ENCODE results near the gene ALKAL2. TPM values are rescaled to one million over a fixed set of nuclear protein-coding genes. Genes with fewer than 3 reads are reported as not detected.

ALKAL2 gene
- total RNA-seq, 1 experiment from 2014 or later = 3.5 TPM

GRCh38 chr2:268323-268722 lies 19.6 kb downstream of the ALKAL2 start (continued):
- TF ChIP-seq, protein P1, sequence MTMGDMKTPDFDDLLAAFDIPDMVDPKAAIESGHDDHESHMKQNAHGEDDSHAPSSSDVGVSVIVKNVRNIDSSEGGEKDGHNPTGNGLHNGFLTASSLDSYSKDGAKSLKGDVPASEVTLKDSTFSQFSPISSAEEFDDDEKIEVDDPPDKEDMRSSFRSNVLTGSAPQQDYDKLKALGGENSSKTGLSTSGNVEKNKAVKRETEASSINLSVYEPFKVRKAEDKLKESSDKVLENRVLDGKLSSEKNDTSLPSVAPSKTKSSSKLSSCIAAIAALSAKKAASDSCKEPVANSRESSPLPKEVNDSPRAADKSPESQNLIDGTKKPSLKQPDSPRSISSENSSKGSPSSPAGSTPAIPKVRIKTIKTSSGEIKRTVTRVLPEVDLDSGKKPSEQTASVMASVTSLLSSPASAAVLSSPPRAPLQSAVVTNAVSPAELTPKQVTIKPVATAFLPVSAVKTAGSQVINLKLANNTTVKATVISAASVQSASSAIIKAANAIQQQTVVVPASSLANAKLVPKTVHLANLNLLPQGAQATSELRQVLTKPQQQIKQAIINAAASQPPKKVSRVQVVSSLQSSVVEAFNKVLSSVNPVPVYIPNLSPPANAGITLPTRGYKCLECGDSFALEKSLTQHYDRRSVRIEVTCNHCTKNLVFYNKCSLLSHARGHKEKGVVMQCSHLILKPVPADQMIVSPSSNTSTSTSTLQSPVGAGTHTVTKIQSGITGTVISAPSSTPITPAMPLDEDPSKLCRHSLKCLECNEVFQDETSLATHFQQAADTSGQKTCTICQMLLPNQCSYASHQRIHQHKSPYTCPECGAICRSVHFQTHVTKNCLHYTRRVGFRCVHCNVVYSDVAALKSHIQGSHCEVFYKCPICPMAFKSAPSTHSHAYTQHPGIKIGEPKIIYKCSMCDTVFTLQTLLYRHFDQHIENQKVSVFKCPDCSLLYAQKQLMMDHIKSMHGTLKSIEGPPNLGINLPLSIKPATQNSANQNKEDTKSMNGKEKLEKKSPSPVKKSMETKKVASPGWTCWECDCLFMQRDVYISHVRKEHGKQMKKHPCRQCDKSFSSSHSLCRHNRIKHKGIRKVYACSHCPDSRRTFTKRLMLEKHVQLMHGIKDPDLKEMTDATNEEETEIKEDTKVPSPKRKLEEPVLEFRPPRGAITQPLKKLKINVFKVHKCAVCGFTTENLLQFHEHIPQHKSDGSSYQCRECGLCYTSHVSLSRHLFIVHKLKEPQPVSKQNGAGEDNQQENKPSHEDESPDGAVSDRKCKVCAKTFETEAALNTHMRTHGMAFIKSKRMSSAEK (CRISPR knock-in tag; IDR thresholded peaks at IDR 0.05; ENCODE audit: borderline replicate concordance) = no peak
- TF ChIP-seq TEAD1 (CRISPR knock-in tag; IDR thresholded peaks at IDR 0.05) = no peak
- TF ChIP-seq, protein P2, sequence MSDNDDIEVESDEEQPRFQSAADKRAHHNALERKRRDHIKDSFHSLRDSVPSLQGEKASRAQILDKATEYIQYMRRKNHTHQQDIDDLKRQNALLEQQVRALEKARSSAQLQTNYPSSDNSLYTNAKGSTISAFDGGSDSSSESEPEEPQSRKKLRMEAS (CRISPR knock-in tag; IDR thresholded peaks at IDR 0.05) = no peak

- Mint-ChIP-seq H3K36me3 (peaks cover 17% of the 10 kb centered on the region), H3K27me3 (ENCODE audit: low read depth) (peaks cover 20% of the 10 kb centered on the region), H3K27ac (peak within 1 kb of the TSS; percentile 94), H3K9me3 (no peaks in the 10 kb centered on the region), H3K4me1 (peaks cover 44% of the 10 kb centered on the region), H3K4me3 (peak within 1 kb of the TSS; percentile 89)
- ChIA-PET CTCF (interaction anchor here (0.7 to 1.8 kb wide), 5 partner anchors 10 to 122 kb away, joined by 3 to 14 read pairs (median 4); no protein-coding TSS in a partner anchor), POLR2A (interaction anchor here (1.2 kb wide), 1 partner anchor 25 kb away, joined by 4 read pairs; no protein-coding TSS in a partner anchor)
- DNase-seq (ENCODE audit: low spot score) (peak; percentile 99), ATAC-seq (peak; percentile 93)
- TF ChIP-seq ELF4 (CRISPR knock-in tag; IDR thresholded peaks at IDR 0.05; ENCODE audit: low read depth) (no peak), ZNF423 (CRISPR knock-in tag; IDR thresholded peaks at IDR 0.05) (no peak), SP1 (CRISPR knock-in tag; conservative IDR thresholded peaks at IDR 0.05) (peak; percentile 88), FOXJ3 (CRISPR knock-in tag; IDR thresholded peaks at IDR 0.05; ENCODE audit: borderline replicate concordance) (no peak), JAZF1 (CRISPR knock-in tag; IDR thresholded peaks at IDR 0.05) (no peak), FOXK1 (CRISPR knock-in tag; IDR thresholded peaks at IDR 0.05) (peak; percentile 93), CREM (CRISPR knock-in tag; IDR thresholded peaks at IDR 0.05) (peak; percentile 84), TEAD4 (CRISPR knock-in tag; IDR thresholded peaks at IDR 0.05) (no peak), ESRRA (CRISPR knock-in tag; IDR thresholded peaks at IDR 0.05; ENCODE audit: borderline replicate concordance) (no peak; the same call in 1 of the 2 replicates), SMAD4 (CRISPR knock-in tag; IDR thresholded peaks at IDR 0.05) (no peak), ZNF263 (CRISPR knock-in tag; IDR thresholded peaks at IDR 0.05; ENCODE audit: low read depth) (no peak), KAT7 (CRISPR knock-in tag; IDR thresholded peaks at IDR 0.05; ENCODE audit: borderline replicate concordance) (no peak)
- TF ChIP-seq, protein P3, sequence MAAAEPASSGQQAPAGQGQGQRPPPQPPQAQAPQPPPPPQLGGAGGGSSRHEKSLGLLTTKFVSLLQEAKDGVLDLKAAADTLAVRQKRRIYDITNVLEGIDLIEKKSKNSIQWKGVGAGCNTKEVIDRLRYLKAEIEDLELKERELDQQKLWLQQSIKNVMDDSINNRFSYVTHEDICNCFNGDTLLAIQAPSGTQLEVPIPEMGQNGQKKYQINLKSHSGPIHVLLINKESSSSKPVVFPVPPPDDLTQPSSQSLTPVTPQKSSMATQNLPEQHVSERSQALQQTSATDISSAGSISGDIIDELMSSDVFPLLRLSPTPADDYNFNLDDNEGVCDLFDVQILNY (CRISPR knock-in tag; IDR thresholded peaks at IDR 0.05) = peak; percentile 84
- TF ChIP-seq, protein P4, sequence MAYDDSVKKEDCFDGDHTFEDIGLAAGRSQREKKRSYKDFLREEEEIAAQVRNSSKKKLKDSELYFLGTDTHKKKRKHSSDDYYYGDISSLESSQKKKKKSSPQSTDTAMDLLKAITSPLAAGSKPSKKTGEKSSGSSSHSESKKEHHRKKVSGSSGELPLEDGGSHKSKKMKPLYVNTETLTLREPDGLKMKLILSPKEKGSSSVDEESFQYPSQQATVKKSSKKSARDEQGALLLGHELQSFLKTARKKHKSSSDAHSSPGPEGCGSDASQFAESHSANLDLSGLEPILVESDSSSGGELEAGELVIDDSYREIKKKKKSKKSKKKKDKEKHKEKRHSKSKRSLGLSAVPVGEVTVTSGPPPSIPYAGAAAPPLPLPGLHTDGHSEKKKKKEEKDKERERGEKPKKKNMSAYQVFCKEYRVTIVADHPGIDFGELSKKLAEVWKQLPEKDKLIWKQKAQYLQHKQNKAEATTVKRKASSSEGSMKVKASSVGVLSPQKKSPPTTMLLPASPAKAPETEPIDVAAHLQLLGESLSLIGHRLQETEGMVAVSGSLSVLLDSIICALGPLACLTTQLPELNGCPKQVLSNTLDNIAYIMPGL (CRISPR knock-in tag; IDR thresholded peaks at IDR 0.05) = 0 out of 2 replicates have a peak, but pooled peaks have one; percentile 49
- TF ChIP-seq, protein P5, sequence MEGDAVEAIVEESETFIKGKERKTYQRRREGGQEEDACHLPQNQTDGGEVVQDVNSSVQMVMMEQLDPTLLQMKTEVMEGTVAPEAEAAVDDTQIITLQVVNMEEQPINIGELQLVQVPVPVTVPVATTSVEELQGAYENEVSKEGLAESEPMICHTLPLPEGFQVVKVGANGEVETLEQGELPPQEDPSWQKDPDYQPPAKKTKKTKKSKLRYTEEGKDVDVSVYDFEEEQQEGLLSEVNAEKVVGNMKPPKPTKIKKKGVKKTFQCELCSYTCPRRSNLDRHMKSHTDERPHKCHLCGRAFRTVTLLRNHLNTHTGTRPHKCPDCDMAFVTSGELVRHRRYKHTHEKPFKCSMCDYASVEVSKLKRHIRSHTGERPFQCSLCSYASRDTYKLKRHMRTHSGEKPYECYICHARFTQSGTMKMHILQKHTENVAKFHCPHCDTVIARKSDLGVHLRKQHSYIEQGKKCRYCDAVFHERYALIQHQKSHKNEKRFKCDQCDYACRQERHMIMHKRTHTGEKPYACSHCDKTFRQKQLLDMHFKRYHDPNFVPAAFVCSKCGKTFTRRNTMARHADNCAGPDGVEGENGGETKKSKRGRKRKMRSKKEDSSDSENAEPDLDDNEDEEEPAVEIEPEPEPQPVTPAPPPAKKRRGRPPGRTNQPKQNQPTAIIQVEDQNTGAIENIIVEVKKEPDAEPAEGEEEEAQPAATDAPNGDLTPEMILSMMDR (IDR thresholded peaks at IDR 0.05) = no peak
- TF ChIP-seq, protein P6, sequence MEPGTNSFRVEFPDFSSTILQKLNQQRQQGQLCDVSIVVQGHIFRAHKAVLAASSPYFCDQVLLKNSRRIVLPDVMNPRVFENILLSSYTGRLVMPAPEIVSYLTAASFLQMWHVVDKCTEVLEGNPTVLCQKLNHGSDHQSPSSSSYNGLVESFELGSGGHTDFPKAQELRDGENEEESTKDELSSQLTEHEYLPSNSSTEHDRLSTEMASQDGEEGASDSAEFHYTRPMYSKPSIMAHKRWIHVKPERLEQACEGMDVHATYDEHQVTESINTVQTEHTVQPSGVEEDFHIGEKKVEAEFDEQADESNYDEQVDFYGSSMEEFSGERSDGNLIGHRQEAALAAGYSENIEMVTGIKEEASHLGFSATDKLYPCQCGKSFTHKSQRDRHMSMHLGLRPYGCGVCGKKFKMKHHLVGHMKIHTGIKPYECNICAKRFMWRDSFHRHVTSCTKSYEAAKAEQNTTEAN (CRISPR knock-in tag; IDR thresholded peaks at IDR 0.05) = peak; percentile 82; the same call in 1 of the 2 replicates
- TF ChIP-seq, protein P7, sequence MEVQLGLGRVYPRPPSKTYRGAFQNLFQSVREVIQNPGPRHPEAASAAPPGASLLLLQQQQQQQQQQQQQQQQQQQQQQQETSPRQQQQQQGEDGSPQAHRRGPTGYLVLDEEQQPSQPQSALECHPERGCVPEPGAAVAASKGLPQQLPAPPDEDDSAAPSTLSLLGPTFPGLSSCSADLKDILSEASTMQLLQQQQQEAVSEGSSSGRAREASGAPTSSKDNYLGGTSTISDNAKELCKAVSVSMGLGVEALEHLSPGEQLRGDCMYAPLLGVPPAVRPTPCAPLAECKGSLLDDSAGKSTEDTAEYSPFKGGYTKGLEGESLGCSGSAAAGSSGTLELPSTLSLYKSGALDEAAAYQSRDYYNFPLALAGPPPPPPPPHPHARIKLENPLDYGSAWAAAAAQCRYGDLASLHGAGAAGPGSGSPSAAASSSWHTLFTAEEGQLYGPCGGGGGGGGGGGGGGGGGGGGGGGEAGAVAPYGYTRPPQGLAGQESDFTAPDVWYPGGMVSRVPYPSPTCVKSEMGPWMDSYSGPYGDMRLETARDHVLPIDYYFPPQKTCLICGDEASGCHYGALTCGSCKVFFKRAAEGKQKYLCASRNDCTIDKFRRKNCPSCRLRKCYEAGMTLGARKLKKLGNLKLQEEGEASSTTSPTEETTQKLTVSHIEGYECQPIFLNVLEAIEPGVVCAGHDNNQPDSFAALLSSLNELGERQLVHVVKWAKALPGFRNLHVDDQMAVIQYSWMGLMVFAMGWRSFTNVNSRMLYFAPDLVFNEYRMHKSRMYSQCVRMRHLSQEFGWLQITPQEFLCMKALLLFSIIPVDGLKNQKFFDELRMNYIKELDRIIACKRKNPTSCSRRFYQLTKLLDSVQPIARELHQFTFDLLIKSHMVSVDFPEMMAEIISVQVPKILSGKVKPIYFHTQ (CRISPR knock-in tag; IDR thresholded peaks at IDR 0.05) = no peak
These were observed 23.1 kb downstream of the ALKAL2 start, which contains the start of gene ACP1 for GRCh38 chr2:264493-265468. Gene ACP1 (plus strand): TSS chr2:264947. CDS start chr2:264965, 18 bp downstream.
